ENCODE measurements around the gene CTNND2. TPM values are rescaled to one million over a fixed set of nuclear protein-coding genes. Genes with fewer than 3 reads are reported as not detected.

The CTNND2 gene
- total and polyA plus RNA-seq, 4 donors = 0.05 to 0.50 (median 0.27) TPM

- Histone ChIP-seq H3K9ac (ENCODE audit: low read depth in 1 of 2, low read length in 2 of 2) (no peak overlapping the region), H3K9me3 (ENCODE audit: control insufficient read depth in 4 of 4, low read length in 3 of 4) (no peaks in the 10 kb centered on the region), H3K36me3 (ENCODE audit: control insufficient read depth in 4 of 4, insufficient read depth in 3 of 4, low read depth in 1 of 4, low read length in 3 of 4) (no peaks in the 10 kb centered on the region), H3K27me3 (ENCODE audit: control insufficient read depth in 4 of 4, insufficient read depth in 4 of 4, low read length in 3 of 4) (no peaks in the 10 kb centered on the region), H3K4me3 (ENCODE audit: low read depth in 1 of 3, low read length in 3 of 3) (no peak overlapping the region), H3K4me1 (ENCODE audit: control insufficient read depth in 4 of 4, insufficient read depth in 4 of 4, low read length in 3 of 4) (no peaks in the 10 kb centered on the region), H3K27ac (ENCODE audit: low read depth in 1 of 2, low read length in 2 of 2) (no peak overlapping the region)
- 92% methylated on average over 4 of the region's 4 CpGs for WGBS
- TF ChIP-seq SP1 (IDR thresholded peaks at IDR 0.05) (no peak), TAF1 (conservative IDR thresholded peaks at IDR 0.05) (no peak), YY1 (IDR thresholded peaks at IDR 0.05) (no peak), EGR1 (IDR thresholded peaks at IDR 0.05; ENCODE audit: low read depth in 2 of 2) (no peak), CTCF (IDR thresholded peaks at IDR 0.05; ENCODE audit: low read depth, low read length, missing input control) (no peak), MAX (IDR thresholded peaks at IDR 0.05) (no peak)
- DNase-seq (ENCODE audit: low spot score) = no peak
These were observed 263.9 kb downstream of the CTNND2 start for GRCh38 chr5:11640158-11640873.

- Histone ChIP-seq H3K4me1 (ENCODE audit: control insufficient read depth in 4 of 4, insufficient read depth in 4 of 4, low read length in 3 of 4) (no peaks in the 10 kb centered on the region), H3K4me3 (ENCODE audit: low read depth in 1 of 3, low read length in 3 of 3) (no peak overlapping the region)
- 91% methylated on average over 4 of the region's 4 CpGs for WGBS
These were observed 281.5 kb downstream of the CTNND2 start for GRCh38 chr5:11622785-11623184.

More at GRCh38 chr5:11622785-11623184, 281.5 kb downstream of the CTNND2 start:
- no peaks in the 10 kb centered on the region for H3K27me3 ChIP-seq (ENCODE audit: control insufficient read depth in 4 of 4, insufficient read depth in 4 of 4, low read length in 3 of 4)
- no peaks in the 10 kb centered on the region for H3K9me3 ChIP-seq (ENCODE audit: control insufficient read depth in 4 of 4, low read length in 3 of 4)
- no peak for DNase-seq (ENCODE audit: low spot score)
- H3K36me3 ChIP-seq (ENCODE audit: control insufficient read depth in 4 of 4, insufficient read depth in 3 of 4, low read depth in 1 of 4, low read length in 3 of 4) = no peaks in the 10 kb centered on the region
- H3K27ac ChIP-seq (ENCODE audit: low read depth in 1 of 2, low read length in 2 of 2) = no peak overlapping the region
- no peak for TF ChIP-seq YY1 (IDR thresholded peaks at IDR 0.05)
- no peak for TF ChIP-seq EGR1 (IDR thresholded peaks at IDR 0.05; ENCODE audit: low read depth in 2 of 2)
- TF ChIP-seq FOXA1 (IDR thresholded peaks at IDR 0.05) = no peak
- TF ChIP-seq REST (IDR thresholded peaks at IDR 0.05) = no peak
- TF ChIP-seq TAF1 (conservative IDR thresholded peaks at IDR 0.05) = no peak
- TF ChIP-seq MAX (IDR thresholded peaks at IDR 0.05) = no peak
- TF ChIP-seq CTCF (IDR thresholded peaks at IDR 0.05; ENCODE audit: low read depth, low read length, missing input control) = no peak
- no peak for TF ChIP-seq ATF3 (IDR thresholded peaks at IDR 0.05)
- no peak for TF ChIP-seq ZBTB33 (IDR thresholded peaks at IDR 0.05)
- TF ChIP-seq HNF4A (conservative IDR thresholded peaks at IDR 0.05) = no peak
- no peak for TF ChIP-seq JUND (IDR thresholded peaks at IDR 0.05)
- TF ChIP-seq GABPA (IDR thresholded peaks at IDR 0.05 in 1 of 2, conservative IDR thresholded peaks at IDR 0.05 in 1 of 2) = no peak
- no peak for TF ChIP-seq HNF4G (IDR thresholded peaks at IDR 0.05)
- TF ChIP-seq RAD21 (IDR thresholded peaks at IDR 0.05) = no peak
- no peak overlapping the region for H3K9ac ChIP-seq (ENCODE audit: low read depth in 1 of 2, low read length in 2 of 2)
